Naive thymus-derived CD4-positive, alpha-beta T cell (primary cell): ENCODE results near the gene HSP90AA1. TPM values are rescaled to one million over a fixed set of nuclear protein-coding genes. Genes with fewer than 3 reads are reported as not detected.
A peak's percentile ranks its signal among the peaks of the same experiment; 100 is the strongest.
"Not testable (repeated sequence)": the region's sequence is repeated elsewhere in the genome, so short reads cannot be mapped to it uniquely, and the experiment has no call there.

Experiments used
- ATAC-seq: fragments of 150-1000 bp; cut with Tn5 transposase; 2 replicates; pipeline ENCODE4 v1.10.0; 2021; ENCODE audit warnings: mild to moderate bottlenecking, moderate library complexity
- CTCF ChIA-PET: fragments of 350-600 bp; sonication (Branson Sonifier 250); formaldehyde crosslinking; loops from one replicate; lab custom pipeline; 2021; ENCODE audit warnings: antibody characterized with exemption; lab: Charles Lee
- POLR2A ChIA-PET: fragments of 350-600 bp; sonication (Branson Sonifier 250); formaldehyde crosslinking; loops from one replicate; lab custom pipeline; 2021; ENCODE audit warnings: antibody characterized with exemption, inconsistent platforms; lab: Charles Lee
- DNase-seq, 9 donors: peaks; one replicate each; pipeline versions ENCODE4 v3.0.0 to v3.0.0-alpha.2; 2020 to 2022; ENCODE audit warnings: mixed read lengths in 1 of 9
- H3K27ac ChIP-seq: one replicate; pipeline ENCODE4 v1.7.0; 2013; ENCODE audit warnings: mild to moderate bottlenecking, low read depth, low read length, moderate library complexity
- H3K27me3 ChIP-seq, 2 donors: one replicate each; pipeline ENCODE4 v1.7.0; 2013; ENCODE audit warnings: low read length in 2 of 2, mild to moderate bottlenecking in 2 of 2, moderate library complexity in 2 of 2; ENCODE audit not compliant: control insufficient read depth in 2 of 2, insufficient read depth in 2 of 2
- H3K36me3 ChIP-seq, 3 experiments: 1 replicate in 2 of 3; 2 replicates in 1 of 3; pipeline ENCODE4 v1.7.0; 2013; ENCODE audit warnings: low read length in 3 of 3, mild to moderate bottlenecking in 3 of 3, moderate library complexity in 1 of 3; ENCODE audit not compliant: insufficient read depth in 3 of 3, control insufficient read depth in 2 of 3
- H3K4me1 ChIP-seq, 2 donors: one replicate each; pipeline ENCODE4 v1.7.0; 2013; ENCODE audit warnings: low read length in 2 of 2, mild to moderate bottlenecking in 2 of 2, moderate library complexity in 1 of 2; ENCODE audit not compliant: control insufficient read depth in 2 of 2, insufficient read depth in 2 of 2
- H3K4me3 ChIP-seq: 2 replicates; pipeline ENCODE4 v1.7.0; 2013; ENCODE audit warnings: mild to moderate bottlenecking, low read length
- H3K9me3 ChIP-seq, 3 experiments: 1 replicate in 2 of 3; 2 replicates in 1 of 3; pipeline ENCODE4 v1.7.0; 2013; ENCODE audit warnings: low read length in 3 of 3; ENCODE audit not compliant: control insufficient read depth in 2 of 3
- H3K27ac Mint-ChIP-seq, 9 donors: one replicate each; pipeline ENCODE4 v1.8.0; 2020 to 2022; ENCODE audit warnings: mixed read lengths in 9 of 9, mild to moderate bottlenecking in 8 of 9, moderate library complexity in 5 of 9, inconsistent platforms in 2 of 9
- H3K27me3 Mint-ChIP-seq, 5 donors: one replicate each; pipeline ENCODE4 v1.8.0; 2021 to 2022; ENCODE audit warnings: mixed read lengths in 5 of 5, mild to moderate bottlenecking in 1 of 5
- H3K36me3 Mint-ChIP-seq, 5 donors: one replicate each; pipeline ENCODE4 v1.8.0; 2020 to 2022; ENCODE audit warnings: mixed read lengths in 5 of 5, mild to moderate bottlenecking in 3 of 5, inconsistent platforms in 1 of 5
- H3K4me1 Mint-ChIP-seq, 7 donors: one replicate each; pipeline ENCODE4 v1.8.0; 2020 to 2022; ENCODE audit warnings: mixed read lengths in 7 of 7, mild to moderate bottlenecking in 3 of 7, inconsistent platforms in 1 of 7
- H3K4me3 Mint-ChIP-seq, 10 donors: one replicate each; pipeline ENCODE4 v1.8.0; 2020 to 2022; ENCODE audit warnings: mild to moderate bottlenecking in 10 of 10, mixed read lengths in 10 of 10, moderate library complexity in 6 of 10, inconsistent platforms in 2 of 10
- H3K9me3 Mint-ChIP-seq, 11 donors: one replicate each; pipeline ENCODE4 v1.8.0; 2020 to 2022; ENCODE audit warnings: mixed read lengths in 11 of 11, mild to moderate bottlenecking in 4 of 11, inconsistent platforms in 1 of 11, moderate library complexity in 1 of 11
- intact Hi-C, 2 donors: fragments of 100-400 bp; cut with micrococcal nuclease; formaldehyde crosslinking; loops; one replicate each; pipeline ENCODE4 v1.15.1; 2023
- polyA plus RNA-seq, 2 donors: library from polyadenylated mRNA; unstranded; fragments of 300-500 nt; fragmentation: Illumina TruSeq; gene quantifications; one replicate each; pipeline ENCODE4 v1.2.3, GENCODE V29; 2021
- total RNA-seq, 6 experiments: library from RNA in 5 of 6; stranded (reverse) in 5 of 6; gene quantifications; 1 replicate in 5 of 6; 2 replicates in 1 of 6; pipeline ENCODE4 v1.2.3 and lab custom pipeline; 2021 to 2026

Gene HSP90AA1
- total and polyA plus RNA-seq, 7 experiments from 2014 or later, result 229 to 591 (median 334) TPM

DNA sequence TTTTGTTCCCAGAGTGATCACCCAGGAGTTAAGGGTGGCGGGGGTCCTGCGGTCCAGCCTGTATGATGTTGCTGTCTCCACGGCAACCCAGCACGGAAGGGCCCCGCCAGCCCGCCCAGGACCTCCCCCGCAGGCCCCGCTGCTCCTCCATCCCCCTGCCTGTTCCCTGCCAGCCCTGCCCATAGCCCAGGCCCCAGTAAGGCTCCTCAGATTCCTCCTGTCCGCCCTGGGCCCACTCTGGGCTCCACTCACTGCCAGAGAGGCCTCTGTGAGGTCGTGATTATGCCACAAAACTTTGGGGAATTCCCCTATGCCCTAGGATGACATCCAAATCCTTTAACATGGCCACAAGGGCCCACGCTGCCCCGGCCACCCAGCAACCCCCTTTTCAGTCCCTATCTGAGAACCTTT, 20.8 kb downstream of the HSP90AA1 start:
- intact Hi-C loops, result no loop called here
- Histone ChIP-seq H3K9me3 (no peaks in the 10 kb centered on the region), H3K4me1 (peaks cover 0 to 14% of the 10 kb centered on the region in 2 donors), H3K4me3 (no peak overlapping the region), H3K36me3 (no peaks in the 10 kb centered on the region), H3K27me3 (no peaks in the 10 kb centered on the region), H3K27ac (no peak overlapping the region)
- peaks cover 0 to 4% (median 0%) of the 10 kb centered on the region in 7 donors for H3K4me1 Mint-ChIP-seq
- no peak overlapping the region for H3K27ac Mint-ChIP-seq
- POLR2A ChIA-PET, result no interaction called here
- CTCF ChIA-PET, result interaction anchor here (0.7 kb wide), 1 partner anchor 31 kb away, joined by 3 read pairs; no protein-coding TSS in a partner anchor
- H3K27me3 Mint-ChIP-seq, result peaks cover 0 to 3% (median 0%) of the 10 kb centered on the region in 5 donors
- no peak for DNase-seq
- no peak for ATAC-seq
- no peaks in the 10 kb centered on the region for H3K36me3 Mint-ChIP-seq
- no peaks in the 10 kb centered on the region for H3K9me3 Mint-ChIP-seq
- H3K4me3 Mint-ChIP-seq, result no peak overlapping the region

DNA sequence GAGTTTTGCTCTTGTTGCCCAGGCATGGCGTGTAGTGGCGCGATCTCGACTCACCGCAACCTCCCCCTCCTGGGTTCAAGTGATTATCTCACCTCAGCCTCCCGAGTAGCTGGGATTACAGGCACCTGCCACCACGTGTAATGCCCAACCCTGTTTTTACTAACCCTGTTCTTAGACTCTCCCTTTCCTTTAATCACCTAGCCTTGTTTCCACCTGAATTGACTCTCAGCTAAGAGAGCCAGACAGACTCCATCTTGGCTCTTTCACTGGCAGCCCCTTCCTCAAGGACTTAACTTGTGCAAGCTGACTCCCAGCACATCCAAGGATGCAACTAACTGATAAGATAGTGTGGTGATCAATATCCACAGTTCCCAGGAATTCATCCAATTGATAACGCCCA, 22.3 kb downstream of the HSP90AA1 start:
- intact Hi-C loops, H3K27ac ChIP-seq, H3K4me1 Mint-ChIP-seq, H3K36me3 ChIP-seq, H3K36me3 Mint-ChIP-seq, H3K4me3 Mint-ChIP-seq, H3K4me3 ChIP-seq, H3K27me3 ChIP-seq, DNase-seq, H3K4me1 ChIP-seq, ATAC-seq, H3K27me3 Mint-ChIP-seq, H3K9me3 Mint-ChIP-seq, H3K9me3 ChIP-seq: not testable (repeated sequence)
- CTCF ChIA-PET, result interaction anchor here (1.4 kb wide), 1 partner anchor 32 kb away, joined by 5 read pairs; no protein-coding TSS in a partner anchor
- peak overlapping the region in 2 of 9 donors; percentile 20 to 34 for H3K27ac Mint-ChIP-seq
- POLR2A ChIA-PET, result interaction anchor here (0.6 to 1.0 kb wide), 2 partner anchors 8 to 32 kb away, joined by 3 read pairs; no protein-coding TSS in a partner anchor

DNA sequence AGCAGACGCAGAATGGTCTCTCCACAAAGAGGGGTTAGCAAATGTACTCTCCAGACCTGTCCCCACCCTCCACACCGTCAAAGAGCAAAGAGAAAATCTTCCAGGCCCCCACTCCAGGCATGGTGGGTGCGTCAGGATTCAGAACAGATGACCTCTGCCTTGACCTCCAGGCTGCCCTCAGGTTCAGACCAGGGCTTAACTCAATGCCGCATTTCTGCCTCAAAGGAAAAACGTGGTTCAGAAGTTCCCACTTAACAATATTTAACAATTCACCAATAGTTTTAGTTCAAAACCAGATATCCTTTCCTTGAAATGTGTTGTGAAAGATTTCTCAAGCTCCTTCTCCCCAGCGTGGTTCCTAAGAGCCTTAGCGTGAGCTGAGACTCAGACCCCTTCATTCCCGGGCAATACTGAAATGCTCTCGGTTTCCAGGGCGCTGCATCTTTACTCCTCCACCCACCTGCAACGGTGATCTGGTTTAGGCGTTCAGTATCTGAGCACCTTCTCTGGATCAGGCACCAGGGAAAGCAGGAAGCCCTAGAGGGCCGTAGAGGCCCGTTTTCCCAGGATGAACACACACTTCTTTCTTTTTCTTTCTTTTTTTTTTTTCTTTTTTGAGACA, 22.9 kb downstream of the HSP90AA1 start:
- H3K27me3 Mint-ChIP-seq, result peaks cover 0 to 3% (median 0%) of the 10 kb centered on the region in 5 donors
- no peak overlapping the region for H3K4me3 Mint-ChIP-seq
- intact Hi-C loops, result loop anchor here (1.0 kb wide), 3 partner anchors 23 to 250 kb away; partner anchors contain the start of gene HSP90AA1 (in 1 of the 2)
- no peaks in the 10 kb centered on the region for H3K9me3 Mint-ChIP-seq
- ATAC-seq, result no peak
- no peak for DNase-seq
- H3K27ac Mint-ChIP-seq, result peak overlapping the region in 1 of 9 donors; percentile 42
- H3K4me1 Mint-ChIP-seq, result peaks cover 0 to 8% (median 0%) of the 10 kb centered on the region in 7 donors
- no peaks in the 10 kb centered on the region for H3K9me3 ChIP-seq
- CTCF ChIA-PET, result interaction anchor here (0.6 to 2.5 kb wide), 4 partner anchors 32 to 77 kb away, joined by 4 to 19 read pairs (median 4); no protein-coding TSS in a partner anchor
- POLR2A ChIA-PET, result interaction anchor here (0.6 to 1.1 kb wide), 4 partner anchors 9 to 240 kb away, joined by 3 to 4 read pairs (median 3); no protein-coding TSS in a partner anchor
- H3K4me3 ChIP-seq, result no peak overlapping the region
- no peak overlapping the region for H3K27ac ChIP-seq
- H3K4me1 ChIP-seq, result peaks cover 0 to 3% of the 10 kb centered on the region in 2 donors
- no peaks in the 10 kb centered on the region for H3K27me3 ChIP-seq
- no peaks in the 10 kb centered on the region for H3K36me3 ChIP-seq
- H3K36me3 Mint-ChIP-seq, result no peaks in the 10 kb centered on the region

DNA sequence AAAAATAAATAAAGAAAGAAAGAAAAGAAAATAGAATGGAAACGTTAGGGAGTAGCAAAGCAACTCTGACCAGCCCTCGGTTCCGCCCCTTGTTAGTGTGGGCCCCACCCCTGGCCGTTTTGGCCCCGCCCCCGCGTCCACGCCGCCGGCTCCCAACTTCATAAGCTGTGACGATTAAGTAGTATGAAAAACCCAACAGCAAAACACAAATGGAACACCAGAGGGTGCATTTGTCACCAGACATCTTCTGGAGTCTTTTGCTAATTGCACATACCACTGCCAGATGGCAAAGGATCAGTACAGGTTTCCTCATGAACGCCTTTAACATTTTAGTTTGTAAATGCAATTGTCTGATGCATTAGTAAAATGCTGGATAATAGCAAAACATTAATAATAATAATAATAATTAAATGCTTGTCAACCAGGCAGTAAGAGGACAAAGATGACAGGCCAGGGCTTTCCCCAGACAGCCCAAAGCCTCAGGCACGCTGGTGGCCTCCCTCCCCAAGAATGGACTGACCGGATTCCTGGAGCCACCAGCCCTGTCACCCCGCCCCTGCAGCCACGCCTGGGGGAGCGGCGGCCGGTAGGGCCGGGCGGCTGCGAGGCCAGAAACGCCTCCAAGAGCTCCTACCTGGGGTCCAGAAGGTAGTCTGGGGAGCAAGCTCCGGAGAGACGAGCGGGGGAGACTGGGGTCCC, 23.6 kb downstream of the HSP90AA1 start:
- CTCF ChIA-PET, result interaction anchor here (0.6 to 2.5 kb wide), 5 partner anchors 26 to 251 kb away, joined by 3 to 19 read pairs (median 4); no protein-coding TSS in a partner anchor

DNA sequence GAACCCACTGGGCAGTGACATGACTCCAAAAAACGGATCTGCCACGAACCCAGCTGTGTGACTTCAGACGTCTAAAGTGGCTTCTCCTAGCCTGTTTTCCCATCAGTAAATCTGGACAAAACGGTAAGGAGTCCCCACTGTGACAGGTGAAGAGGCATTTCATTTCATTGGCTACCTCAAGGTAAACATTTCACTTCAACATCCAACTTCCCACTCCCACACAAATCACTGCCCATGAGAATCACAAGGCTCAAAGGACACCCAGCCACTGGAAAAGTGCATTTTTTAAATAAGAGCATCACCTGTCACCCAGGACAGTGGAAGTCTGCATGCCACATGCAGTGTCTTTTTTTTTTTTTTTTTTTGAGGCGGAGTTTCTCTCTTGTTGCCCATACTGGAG, 27.9 kb downstream of the HSP90AA1 start:
- ChIA-PET CTCF (interaction anchor here (0.6 to 0.7 kb wide), 2 partner anchors 41 to 349 kb away, joined by 4 read pairs; no protein-coding TSS in a partner anchor), POLR2A (no interaction called here)

More for the DNA sequence above, 23.6 kb downstream of the HSP90AA1 start:
- no peaks in the 10 kb centered on the region for H3K9me3 ChIP-seq
- no peaks in the 10 kb centered on the region for H3K9me3 Mint-ChIP-seq
- POLR2A ChIA-PET, result interaction anchor here (0.6 to 1.1 kb wide), 4 partner anchors 25 to 247 kb away, joined by 3 to 4 read pairs (median 3); no protein-coding TSS in a partner anchor
- H3K36me3 Mint-ChIP-seq, result no peaks in the 10 kb centered on the region
- H3K4me3 ChIP-seq, result no peak overlapping the region
- no peak overlapping the region for H3K27ac Mint-ChIP-seq
- H3K4me3 Mint-ChIP-seq, result no peak overlapping the region
- no peaks in the 10 kb centered on the region for H3K27me3 ChIP-seq
- DNase-seq, result peak; percentile 42 to 70 (median 57)
- peaks cover 0 to 3% (median 0%) of the 10 kb centered on the region in 5 donors for H3K27me3 Mint-ChIP-seq
- no peaks in the 10 kb centered on the region for H3K36me3 ChIP-seq
- H3K4me1 ChIP-seq, result peaks cover 0 to 10% of the 10 kb centered on the region in 2 donors
- intact Hi-C loops, result loop anchor here (1.0 kb wide), 3 partner anchors 24 to 251 kb away; partner anchors contain the start of gene HSP90AA1 (in 1 of the 2)
- no peak overlapping the region for H3K27ac ChIP-seq
- H3K4me1 Mint-ChIP-seq, result peaks cover 0 to 8% (median 0%) of the 10 kb centered on the region in 7 donors
- ATAC-seq, result peak; percentile 98

DNA sequence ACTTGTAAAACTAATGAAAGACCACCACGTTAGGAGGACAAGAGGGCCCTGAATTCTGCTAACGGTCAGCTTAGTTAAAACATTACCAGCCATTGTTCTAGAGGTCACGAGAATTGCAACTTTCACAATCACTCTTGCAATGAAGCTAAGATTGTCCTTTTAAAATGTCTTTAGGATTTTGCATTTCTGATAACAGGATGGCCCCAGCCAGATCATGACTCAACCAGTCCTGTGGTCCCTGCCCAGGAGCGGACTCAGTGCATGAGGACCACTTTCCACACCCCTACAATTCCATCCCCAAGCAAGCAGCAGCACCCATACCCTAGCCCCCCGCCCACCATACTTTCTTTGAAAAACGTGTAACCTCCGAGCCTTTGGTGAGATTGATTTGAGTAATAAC, 28.7 kb downstream of the HSP90AA1 start:
- intact Hi-C loops, result no loop called here
- peaks cover 0 to 10% (median 5%) of the 10 kb centered on the region in 7 donors for H3K4me1 Mint-ChIP-seq
- peak overlapping the region in 2 of 9 donors; percentile 28 to 71 for H3K27ac Mint-ChIP-seq
- Histone ChIP-seq H3K4me1 (peaks cover 0 to 23% of the 10 kb centered on the region in 2 donors), H3K4me3 (peak overlapping the region; percentile 10), H3K27me3 (no peaks in the 10 kb centered on the region), H3K36me3 (no peaks in the 10 kb centered on the region), H3K9me3 (no peaks in the 10 kb centered on the region), H3K27ac (no peak overlapping the region)
- no peak overlapping the region for H3K4me3 Mint-ChIP-seq
- no peaks in the 10 kb centered on the region for H3K27me3 Mint-ChIP-seq
- POLR2A ChIA-PET, result interaction anchor here (0.9 kb wide), 1 partner anchor 60 kb away, joined by 3 read pairs; no protein-coding TSS in a partner anchor
- H3K36me3 Mint-ChIP-seq, result peaks cover 0 to 4% (median 0%) of the 10 kb centered on the region in 5 donors
- ATAC-seq, result no peak
- DNase-seq, result no peak
- CTCF ChIA-PET, result interaction anchor here (0.7 kb wide), 1 partner anchor 348 kb away, joined by 4 read pairs; no protein-coding TSS in a partner anchor
- no peaks in the 10 kb centered on the region for H3K9me3 Mint-ChIP-seq

More for the DNA sequence above, 27.9 kb downstream of the HSP90AA1 start:
- intact Hi-C loops, result no loop called here
- H3K4me1 Mint-ChIP-seq, result peaks cover 0 to 10% (median 7%) of the 10 kb centered on the region in 7 donors
- H3K36me3 Mint-ChIP-seq, result peaks cover 0 to 4% (median 0%) of the 10 kb centered on the region in 5 donors
- Histone ChIP-seq H3K36me3 (no peaks in the 10 kb centered on the region), H3K27ac (no peak overlapping the region), H3K4me1 (peaks cover 0 to 23% of the 10 kb centered on the region in 2 donors), H3K9me3 (no peaks in the 10 kb centered on the region), H3K27me3 (no peaks in the 10 kb centered on the region), H3K4me3 (no peak overlapping the region)
- no peaks in the 10 kb centered on the region for H3K9me3 Mint-ChIP-seq
- ATAC-seq (no peak), DNase-seq (no peak)
- no peak overlapping the region for H3K27ac Mint-ChIP-seq
- peaks cover 0 to 2% (median 0%) of the 10 kb centered on the region in 5 donors for H3K27me3 Mint-ChIP-seq
- H3K4me3 Mint-ChIP-seq, result no peak overlapping the region
